HEK293 (cell line): ENCODE results near the gene EFEMP1.

Experiments
- IKZF3 ChIP-seq: fragments of 450-650 bp; IDR thresholded peaks from 2 replicates; pipeline ENCODE4 v1.5.0; 2018; ENCODE audit warnings: missing biosample characterization, mild to moderate bottlenecking, missing genetic modification characterization, moderate library complexity
- REST ChIP-seq: fragments of 450-650 bp; formaldehyde crosslinking; IDR thresholded peaks from 2 replicates; pipeline ENCODE4 v1.5.1; 2016; ENCODE audit warnings: missing biosample characterization, missing genetic modification characterization
- SETDB1 ChIP-seq: IDR thresholded peaks from one replicate; pipeline ENCODE4 v1.6.1; 2017; ENCODE audit warnings: mild to moderate bottlenecking, low read length, moderate library complexity, mixed read lengths; ENCODE audit not compliant: insufficient read length
- ZFP41 ChIP-seq: fragments of 450-650 bp; formaldehyde crosslinking; IDR thresholded peaks from 2 replicates; pipeline ENCODE4 v1.5.1; 2016; ENCODE audit warnings: missing biosample characterization, missing genetic modification characterization, borderline replicate concordance
- ZNF10 ChIP-seq: fragments of 450-650 bp; formaldehyde crosslinking; IDR thresholded peaks from 2 replicates; pipeline ENCODE4 v1.5.1; 2017; ENCODE audit warnings: missing biosample characterization, missing genetic modification characterization
- ZNF121 ChIP-seq: fragments of 450-650 bp; formaldehyde crosslinking; IDR thresholded peaks from 2 replicates; pipeline ENCODE4 v1.5.1; 2016; ENCODE audit warnings: missing biosample characterization, missing genetic modification characterization
- ZNF274 ChIP-seq, 2 experiments: fragments of 200-500 bp in 1 of 2; fragments of 450-650 bp in 1 of 2; sonication (Bioruptor generic) in 1 of 2; formaldehyde crosslinking in 1 of 2; IDR thresholded peaks; 2 replicates each; pipeline versions ENCODE4 v1.5.1 to v1.6.1; 2014 to 2016; ENCODE audit warnings: borderline replicate concordance in 1 of 2, inconsistent platforms in 1 of 2, low read length in 1 of 2, missing biosample characterization in 1 of 2, missing genetic modification characterization in 1 of 2
- ZNF621 ChIP-seq: fragments of 450-650 bp; formaldehyde crosslinking; IDR thresholded peaks from 2 replicates; pipeline ENCODE4 v1.5.1; 2017; ENCODE audit warnings: missing biosample characterization, missing genetic modification characterization
- ZNF629 ChIP-seq: fragments of 450-650 bp; formaldehyde crosslinking; IDR thresholded peaks from 2 replicates; pipeline ENCODE4 v1.5.1; 2017; ENCODE audit warnings: missing biosample characterization, missing genetic modification characterization
- TF ChIP-seq, protein P1 (sequence below): fragments of 450-650 bp; formaldehyde crosslinking; IDR thresholded peaks from 2 replicates; pipeline ENCODE4 v1.5.0; 2017; ENCODE audit warnings: missing biosample characterization, missing genetic modification characterization, borderline replicate concordance
- TF ChIP-seq, protein P2 (sequence below): fragments of 450-650 bp; formaldehyde crosslinking; IDR thresholded peaks from 2 replicates; pipeline ENCODE4 v1.5.1; 2016; ENCODE audit warnings: missing biosample characterization, missing genetic modification characterization
- TF ChIP-seq, protein P3 (sequence below): fragments of 450-650 bp; formaldehyde crosslinking; IDR thresholded peaks from 2 replicates; pipeline ENCODE4 v1.5.1; 2017; ENCODE audit warnings: missing biosample characterization, missing genetic modification characterization
- TF ChIP-seq, protein P4 (sequence below): sonication (generic); formaldehyde crosslinking; IDR thresholded peaks from 2 replicates; pipeline ENCODE4 v1.8.1; 2022; ENCODE audit warnings: mild to moderate bottlenecking, moderate library complexity, missing genetic modification reagents

DNA sequence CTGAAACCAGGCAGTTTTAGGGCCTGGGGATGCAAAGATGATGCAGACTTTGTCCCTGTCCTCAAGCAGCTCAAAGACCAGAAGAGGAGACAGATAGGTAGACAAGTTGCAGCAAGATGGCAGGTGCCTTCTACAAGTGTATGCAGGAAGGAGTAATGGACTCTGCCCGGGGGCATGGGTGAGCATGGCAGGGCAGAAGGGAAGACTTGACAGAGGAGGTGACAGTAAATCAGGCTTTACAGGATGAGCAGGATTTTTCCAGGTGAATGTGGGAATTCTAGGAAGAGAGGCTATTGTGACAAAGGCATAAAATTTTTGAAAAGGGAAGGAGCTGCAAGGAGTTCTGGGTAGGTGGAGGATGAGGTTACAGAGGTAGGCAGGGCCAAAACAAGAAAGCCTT is 4.7 kb downstream of the EFEMP1 start:
- TF ChIP-seq, protein P1, sequence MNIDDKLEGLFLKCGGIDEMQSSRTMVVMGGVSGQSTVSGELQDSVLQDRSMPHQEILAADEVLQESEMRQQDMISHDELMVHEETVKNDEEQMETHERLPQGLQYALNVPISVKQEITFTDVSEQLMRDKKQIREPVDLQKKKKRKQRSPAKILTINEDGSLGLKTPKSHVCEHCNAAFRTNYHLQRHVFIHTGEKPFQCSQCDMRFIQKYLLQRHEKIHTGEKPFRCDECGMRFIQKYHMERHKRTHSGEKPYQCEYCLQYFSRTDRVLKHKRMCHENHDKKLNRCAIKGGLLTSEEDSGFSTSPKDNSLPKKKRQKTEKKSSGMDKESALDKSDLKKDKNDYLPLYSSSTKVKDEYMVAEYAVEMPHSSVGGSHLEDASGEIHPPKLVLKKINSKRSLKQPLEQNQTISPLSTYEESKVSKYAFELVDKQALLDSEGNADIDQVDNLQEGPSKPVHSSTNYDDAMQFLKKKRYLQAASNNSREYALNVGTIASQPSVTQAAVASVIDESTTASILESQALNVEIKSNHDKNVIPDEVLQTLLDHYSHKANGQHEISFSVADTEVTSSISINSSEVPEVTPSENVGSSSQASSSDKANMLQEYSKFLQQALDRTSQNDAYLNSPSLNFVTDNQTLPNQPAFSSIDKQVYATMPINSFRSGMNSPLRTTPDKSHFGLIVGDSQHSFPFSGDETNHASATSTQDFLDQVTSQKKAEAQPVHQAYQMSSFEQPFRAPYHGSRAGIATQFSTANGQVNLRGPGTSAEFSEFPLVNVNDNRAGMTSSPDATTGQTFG (tag by site-specific recombination) = no peak
- TF ChIP-seq, protein P2, sequence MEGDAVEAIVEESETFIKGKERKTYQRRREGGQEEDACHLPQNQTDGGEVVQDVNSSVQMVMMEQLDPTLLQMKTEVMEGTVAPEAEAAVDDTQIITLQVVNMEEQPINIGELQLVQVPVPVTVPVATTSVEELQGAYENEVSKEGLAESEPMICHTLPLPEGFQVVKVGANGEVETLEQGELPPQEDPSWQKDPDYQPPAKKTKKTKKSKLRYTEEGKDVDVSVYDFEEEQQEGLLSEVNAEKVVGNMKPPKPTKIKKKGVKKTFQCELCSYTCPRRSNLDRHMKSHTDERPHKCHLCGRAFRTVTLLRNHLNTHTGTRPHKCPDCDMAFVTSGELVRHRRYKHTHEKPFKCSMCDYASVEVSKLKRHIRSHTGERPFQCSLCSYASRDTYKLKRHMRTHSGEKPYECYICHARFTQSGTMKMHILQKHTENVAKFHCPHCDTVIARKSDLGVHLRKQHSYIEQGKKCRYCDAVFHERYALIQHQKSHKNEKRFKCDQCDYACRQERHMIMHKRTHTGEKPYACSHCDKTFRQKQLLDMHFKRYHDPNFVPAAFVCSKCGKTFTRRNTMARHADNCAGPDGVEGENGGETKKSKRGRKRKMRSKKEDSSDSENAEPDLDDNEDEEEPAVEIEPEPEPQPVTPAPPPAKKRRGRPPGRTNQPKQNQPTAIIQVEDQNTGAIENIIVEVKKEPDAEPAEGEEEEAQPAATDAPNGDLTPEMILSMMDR (tag by site-specific recombination) = no peak
- no peak for TF ChIP-seq SETDB1
- TF ChIP-seq, protein P3, sequence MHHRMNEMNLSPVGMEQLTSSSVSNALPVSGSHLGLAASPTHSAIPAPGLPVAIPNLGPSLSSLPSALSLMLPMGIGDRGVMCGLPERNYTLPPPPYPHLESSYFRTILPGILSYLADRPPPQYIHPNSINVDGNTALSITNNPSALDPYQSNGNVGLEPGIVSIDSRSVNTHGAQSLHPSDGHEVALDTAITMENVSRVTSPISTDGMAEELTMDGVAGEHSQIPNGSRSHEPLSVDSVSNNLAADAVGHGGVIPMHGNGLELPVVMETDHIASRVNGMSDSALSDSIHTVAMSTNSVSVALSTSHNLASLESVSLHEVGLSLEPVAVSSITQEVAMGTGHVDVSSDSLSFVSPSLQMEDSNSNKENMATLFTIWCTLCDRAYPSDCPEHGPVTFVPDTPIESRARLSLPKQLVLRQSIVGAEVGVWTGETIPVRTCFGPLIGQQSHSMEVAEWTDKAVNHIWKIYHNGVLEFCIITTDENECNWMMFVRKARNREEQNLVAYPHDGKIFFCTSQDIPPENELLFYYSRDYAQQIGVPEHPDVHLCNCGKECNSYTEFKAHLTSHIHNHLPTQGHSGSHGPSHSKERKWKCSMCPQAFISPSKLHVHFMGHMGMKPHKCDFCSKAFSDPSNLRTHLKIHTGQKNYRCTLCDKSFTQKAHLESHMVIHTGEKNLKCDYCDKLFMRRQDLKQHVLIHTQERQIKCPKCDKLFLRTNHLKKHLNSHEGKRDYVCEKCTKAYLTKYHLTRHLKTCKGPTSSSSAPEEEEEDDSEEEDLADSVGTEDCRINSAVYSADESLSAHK (tag by site-specific recombination) = no peak
- TF ChIP-seq ZFP41 (tag by site-specific recombination) = no peak
- no peak for TF ChIP-seq ZNF121 (tag by site-specific recombination)
- TF ChIP-seq, protein P4, sequence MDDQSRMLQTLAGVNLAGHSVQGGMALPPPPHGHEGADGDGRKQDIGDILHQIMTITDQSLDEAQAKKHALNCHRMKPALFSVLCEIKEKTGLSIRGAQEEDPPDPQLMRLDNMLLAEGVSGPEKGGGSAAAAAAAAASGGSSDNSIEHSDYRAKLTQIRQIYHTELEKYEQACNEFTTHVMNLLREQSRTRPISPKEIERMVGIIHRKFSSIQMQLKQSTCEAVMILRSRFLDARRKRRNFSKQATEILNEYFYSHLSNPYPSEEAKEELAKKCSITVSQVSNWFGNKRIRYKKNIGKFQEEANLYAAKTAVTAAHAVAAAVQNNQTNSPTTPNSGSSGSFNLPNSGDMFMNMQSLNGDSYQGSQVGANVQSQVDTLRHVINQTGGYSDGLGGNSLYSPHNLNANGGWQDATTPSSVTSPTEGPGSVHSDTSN (CRISPR knock-in tag) = no peak
- TF ChIP-seq ZNF621 (tag by site-specific recombination) = no peak
- TF ChIP-seq REST (tag by site-specific recombination) = no peak
- TF ChIP-seq ZNF274 (IDR thresholded peaks at IDR 0.05; ENCODE audit: low read length) = no peak
- TF ChIP-seq ZNF274 (tag by site-specific recombination; IDR thresholded peaks at IDR 0.05; ENCODE audit: borderline replicate concordance) = no peak
- no peak for TF ChIP-seq IKZF3 (tag by site-specific recombination)
- TF ChIP-seq ZNF629 (tag by site-specific recombination) = no peak
- TF ChIP-seq ZNF10 = no peak
